Measurements from ENCODE around the gene COL15A1.

COL15A1 gene

DNA sequence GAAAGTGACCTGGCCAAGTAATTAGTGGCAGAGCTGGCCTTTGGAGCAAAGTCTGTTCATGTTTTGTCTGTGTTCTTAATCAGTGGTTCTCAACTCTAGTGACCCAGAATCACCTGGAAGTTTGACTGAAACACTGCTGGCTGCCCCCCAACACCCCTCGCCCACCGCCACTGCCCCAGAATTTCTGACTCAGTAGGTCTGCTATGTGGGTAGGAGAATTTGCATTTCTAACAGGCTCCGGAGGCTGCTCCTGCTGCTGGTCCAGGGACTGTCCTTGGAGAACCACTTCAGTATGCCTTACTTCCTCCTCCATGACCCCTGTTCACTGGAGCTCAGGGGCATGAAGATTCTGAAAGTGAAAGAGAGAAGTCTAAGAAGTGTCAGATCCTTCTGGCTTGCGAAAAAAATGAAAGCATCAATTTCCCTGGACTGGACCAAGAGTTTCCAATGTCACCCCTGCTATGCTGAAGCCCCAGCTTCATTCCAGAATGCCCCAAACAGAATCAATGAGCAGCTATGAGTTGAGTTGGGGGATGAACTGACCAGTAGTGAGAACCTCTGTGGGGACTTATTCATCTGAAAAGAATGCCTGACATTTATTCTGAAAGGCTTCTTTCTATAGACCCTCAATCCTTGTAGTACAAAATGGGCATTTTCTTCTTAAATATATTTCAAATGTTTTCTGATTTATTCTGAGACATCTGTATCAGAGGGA lies 20.8 kb upstream of the COL15A1 start:
- in situ Hi-C loops (cut with HindIII; ENCODE audit: low sequenced_read_pairs) = loop anchor here (5.0 kb wide), 1 partner anchor 36 kb away; no protein-coding TSS in a partner anchor

DNA sequence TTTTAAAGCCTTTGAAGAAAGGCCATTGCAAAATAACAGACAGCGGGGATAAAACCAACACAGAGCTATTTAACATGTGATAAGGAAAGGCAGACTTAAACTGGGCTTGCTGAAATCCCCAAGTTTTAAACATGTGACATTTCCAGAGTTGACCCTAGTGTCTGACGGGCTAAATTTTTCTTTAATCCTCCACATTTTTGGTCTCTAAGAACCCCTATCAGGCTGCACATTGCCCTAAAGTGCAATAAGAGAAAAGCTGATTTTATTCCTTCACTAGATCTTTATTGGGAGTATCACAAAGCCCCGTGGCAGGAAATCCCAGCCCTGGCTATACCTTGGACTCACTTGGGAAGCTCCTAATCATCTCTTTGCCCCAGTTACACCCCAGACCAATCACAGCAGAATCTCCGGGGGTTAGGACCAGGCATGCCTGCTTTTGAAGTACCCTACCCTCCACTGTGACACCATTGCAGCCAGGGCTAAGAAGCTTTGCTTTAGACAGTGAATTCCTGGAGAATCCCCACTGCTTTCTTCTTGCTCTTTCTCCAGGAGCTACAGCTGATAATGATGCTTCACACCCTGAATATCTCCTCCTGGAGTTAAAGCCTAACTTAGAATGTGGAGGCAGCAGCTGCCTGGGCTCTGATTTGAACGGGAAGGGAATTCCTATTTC lies 20.1 kb upstream of the COL15A1 start:
- no peak overlapping the region for H3K4me3 ChIP-seq (ENCODE audit: low read depth, low read length)
- in situ Hi-C loops (cut with HindIII; ENCODE audit: low sequenced_read_pairs) = loop anchor here (5.0 kb wide), 1 partner anchor 36 kb away; no protein-coding TSS in a partner anchor
- DNase-seq (ENCODE audit: low read depth) = no peak
- TF ChIP-seq, protein P1, sequence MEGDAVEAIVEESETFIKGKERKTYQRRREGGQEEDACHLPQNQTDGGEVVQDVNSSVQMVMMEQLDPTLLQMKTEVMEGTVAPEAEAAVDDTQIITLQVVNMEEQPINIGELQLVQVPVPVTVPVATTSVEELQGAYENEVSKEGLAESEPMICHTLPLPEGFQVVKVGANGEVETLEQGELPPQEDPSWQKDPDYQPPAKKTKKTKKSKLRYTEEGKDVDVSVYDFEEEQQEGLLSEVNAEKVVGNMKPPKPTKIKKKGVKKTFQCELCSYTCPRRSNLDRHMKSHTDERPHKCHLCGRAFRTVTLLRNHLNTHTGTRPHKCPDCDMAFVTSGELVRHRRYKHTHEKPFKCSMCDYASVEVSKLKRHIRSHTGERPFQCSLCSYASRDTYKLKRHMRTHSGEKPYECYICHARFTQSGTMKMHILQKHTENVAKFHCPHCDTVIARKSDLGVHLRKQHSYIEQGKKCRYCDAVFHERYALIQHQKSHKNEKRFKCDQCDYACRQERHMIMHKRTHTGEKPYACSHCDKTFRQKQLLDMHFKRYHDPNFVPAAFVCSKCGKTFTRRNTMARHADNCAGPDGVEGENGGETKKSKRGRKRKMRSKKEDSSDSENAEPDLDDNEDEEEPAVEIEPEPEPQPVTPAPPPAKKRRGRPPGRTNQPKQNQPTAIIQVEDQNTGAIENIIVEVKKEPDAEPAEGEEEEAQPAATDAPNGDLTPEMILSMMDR (IDR thresholded peaks at IDR 0.05; ENCODE audit: low read depth, low read length, missing control alignments) = no peak

More for the DNA sequence above, 20.8 kb upstream of the COL15A1 start:
- no peak overlapping the region for H3K4me3 ChIP-seq (ENCODE audit: low read depth, low read length)
- TF ChIP-seq, protein P1 (IDR thresholded peaks at IDR 0.05; ENCODE audit: low read depth, low read length, missing control alignments) = no peak
- no peak for DNase-seq (ENCODE audit: low read depth)

DNA sequence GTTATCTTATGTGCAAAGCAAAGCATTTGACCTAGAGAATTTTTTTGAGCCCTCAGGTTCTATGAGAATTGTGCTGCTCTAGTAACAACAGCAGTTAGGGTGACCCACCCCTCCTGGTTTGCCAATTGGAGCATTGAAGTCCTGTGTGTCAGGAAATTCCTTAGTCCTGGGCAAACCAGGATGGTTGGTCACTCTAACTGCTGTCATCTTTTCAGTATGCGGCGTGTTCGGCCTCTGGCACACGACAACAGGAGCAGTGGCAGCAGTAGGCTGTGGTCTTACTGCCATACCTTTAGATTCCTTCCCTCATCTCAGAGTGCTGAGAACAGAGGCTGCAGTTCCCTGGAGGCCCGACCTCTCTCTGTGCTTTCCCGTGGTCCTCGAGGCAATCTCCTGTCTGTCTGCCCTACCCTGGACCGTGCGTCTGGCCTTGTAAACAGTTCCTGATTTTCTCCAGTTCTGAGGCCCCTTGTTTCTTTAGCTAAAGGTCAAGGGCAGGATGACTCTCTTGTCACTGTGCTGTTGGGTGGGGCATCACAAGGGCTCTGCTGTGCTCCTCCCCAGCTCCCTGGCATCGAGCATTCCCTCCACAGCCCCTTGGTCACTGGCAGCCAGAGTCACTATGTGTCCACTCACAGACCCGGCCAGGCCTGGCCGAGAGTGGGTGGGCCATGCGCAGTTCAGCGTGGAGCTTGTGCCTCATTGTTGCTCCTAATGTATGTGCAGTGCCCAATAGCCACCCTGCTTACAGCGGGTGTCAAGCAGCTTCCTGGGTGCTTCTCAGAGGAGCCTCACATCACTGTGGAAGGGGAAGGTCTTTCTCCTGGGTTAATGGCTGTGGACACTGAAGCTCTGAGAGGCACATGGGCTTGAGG lies 18.5 kb upstream of the COL15A1 start:
- DNase-seq (ENCODE audit: low read depth) = no peak
- TF ChIP-seq, protein P1 (IDR thresholded peaks at IDR 0.05; ENCODE audit: low read depth, low read length, missing control alignments) = no peak
- in situ Hi-C loops (cut with HindIII; ENCODE audit: low sequenced_read_pairs) = loop anchor here (5.0 kb wide), 1 partner anchor 38 kb away; no protein-coding TSS in a partner anchor
- no peak overlapping the region for H3K4me3 ChIP-seq (ENCODE audit: low read depth, low read length)

DNA sequence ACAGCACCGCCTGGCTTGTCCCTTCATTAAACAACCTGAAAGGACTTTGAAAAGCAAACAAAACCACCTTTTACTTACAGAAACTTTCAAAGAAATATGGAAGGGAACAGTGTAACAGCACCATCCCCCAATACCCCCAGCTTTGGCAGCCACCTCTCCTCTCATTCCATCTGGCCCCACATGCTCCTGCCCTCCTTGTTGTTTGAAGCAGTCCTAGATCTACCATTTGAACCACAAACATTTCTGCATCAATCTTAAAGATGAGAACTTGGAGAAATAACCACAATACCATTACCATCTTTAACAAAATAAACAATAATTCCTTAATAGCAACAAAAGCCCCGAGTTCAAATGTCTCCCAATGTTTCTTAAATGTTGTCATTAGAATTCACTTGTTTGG lies 17.8 kb upstream of the COL15A1 start:
- H3K4me3 ChIP-seq (ENCODE audit: low read depth, low read length) = no peak overlapping the region
- DNase-seq (ENCODE audit: low read depth) = no peak
- TF ChIP-seq, protein P1 (IDR thresholded peaks at IDR 0.05; ENCODE audit: low read depth, low read length, missing control alignments) = no peak
- in situ Hi-C loops (cut with HindIII; ENCODE audit: low sequenced_read_pairs) = no loop called here

DNA sequence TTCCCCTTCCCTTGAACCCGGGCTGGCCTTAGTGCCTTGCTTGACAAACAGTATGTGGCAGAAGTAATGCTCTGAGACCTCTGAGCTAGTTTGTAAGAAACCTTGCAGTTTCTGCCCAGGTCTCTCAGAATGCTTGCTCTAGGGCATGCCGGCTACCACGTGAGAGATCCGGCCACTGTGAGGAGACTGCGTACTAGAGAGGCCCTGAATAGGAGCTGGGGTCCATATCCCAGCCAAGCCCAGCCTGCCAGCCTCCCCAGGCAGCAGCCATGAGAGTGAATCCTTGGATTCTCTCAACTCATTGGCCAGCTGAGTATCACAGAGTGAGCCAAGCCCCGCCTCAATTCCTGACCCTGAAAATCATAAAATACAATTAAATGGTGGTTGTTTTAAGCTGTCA lies 16.0 kb upstream of the COL15A1 start:
- in situ Hi-C loops (cut with HindIII; ENCODE audit: low sequenced_read_pairs) = no loop called here
- no peak overlapping the region for H3K4me3 ChIP-seq (ENCODE audit: low read depth, low read length)
- no peak for DNase-seq (ENCODE audit: low read depth)
- TF ChIP-seq, protein P1 (IDR thresholded peaks at IDR 0.05; ENCODE audit: low read depth, low read length, missing control alignments) = no peak

DNA sequence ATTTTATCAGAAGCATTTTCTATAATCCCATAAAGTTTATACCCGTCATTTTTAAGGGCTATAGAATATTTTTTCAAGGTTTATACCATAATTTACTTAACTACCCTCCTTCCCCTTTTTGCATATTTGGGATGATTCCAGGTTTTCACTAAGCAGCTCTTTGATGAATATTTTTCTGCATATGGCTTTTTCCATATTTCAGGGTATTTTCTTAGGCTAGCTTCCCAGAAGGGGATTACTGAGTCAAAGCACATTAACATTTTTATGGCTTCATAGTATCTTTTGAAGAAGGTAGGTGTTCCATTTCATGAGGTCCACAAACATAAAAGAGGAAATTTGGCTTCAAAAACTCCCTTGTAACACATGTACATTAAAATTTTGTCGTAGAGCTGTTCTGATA lies 14.6 kb upstream of the COL15A1 start:
- in situ Hi-C loops (cut with HindIII; ENCODE audit: low sequenced_read_pairs) = no loop called here
- H3K4me3 ChIP-seq (ENCODE audit: low read depth, low read length) = no peak overlapping the region
- peak; percentile 72 for DNase-seq (ENCODE audit: low read depth)
- TF ChIP-seq, protein P1 (IDR thresholded peaks at IDR 0.05; ENCODE audit: low read depth, low read length, missing control alignments) = no peak
